Heart right ventricle (tissue), 16 donors: ENCODE measurements around the gene RITA1. TPM values are rescaled to one million over a fixed set of nuclear protein-coding genes. Genes with fewer than 3 reads are reported as not detected.

Experiments used
- ATAC-seq, 8 donors: fragments of 200-7000 bp; cut with Tn5 transposase; one replicate each; pipeline ENCODE4 v1.9.1; 2020; ENCODE audit warnings: mild to moderate bottlenecking in 8 of 8, moderate library complexity in 8 of 8, moderate number of reproducible peaks in 1 of 8
- DNase-seq, 2 donors: peaks; one replicate each; pipeline ENCODE4 v3.0.0-alpha.2; 2020
- H3K27ac ChIP-seq, 10 donors: fragments of 200-600 bp; sonication (generic) in 2 of 10; one replicate each; pipeline versions ENCODE4 v1.5.0 to v1.8.0; 2020 to 2022; ENCODE audit warnings: mild to moderate bottlenecking in 3 of 10
- H3K27me3 ChIP-seq, 7 donors: fragments of 200-600 bp; one replicate each; pipeline ENCODE4 v1.8.0; 2021 to 2022; ENCODE audit warnings: mild to moderate bottlenecking in 2 of 7
- H3K36me3 ChIP-seq, 9 donors: fragments of 200-600 bp; sonication (generic) in 1 of 9; one replicate each; pipeline versions ENCODE4 v1.5.0 to v1.8.0; 2020 to 2022; ENCODE audit warnings: mild to moderate bottlenecking in 2 of 9
- H3K4me1 ChIP-seq, 9 donors: fragments of 200-600 bp; sonication (generic) in 1 of 9; one replicate each; pipeline versions ENCODE4 v1.5.0 to v1.8.0; 2020 to 2022; ENCODE audit warnings: mild to moderate bottlenecking in 4 of 9
- H3K4me3 ChIP-seq, 10 donors: fragments of 200-600 bp; sonication (generic) in 2 of 10; one replicate each; pipeline versions ENCODE4 v1.5.0 to v1.8.0; 2020 to 2022; ENCODE audit warnings: mild to moderate bottlenecking in 7 of 10, moderate library complexity in 2 of 10
- H3K9me3 ChIP-seq, 11 donors: fragments of 200-600 bp in 10 of 11; sonication (generic) in 2 of 11; one replicate each; pipeline versions ENCODE4 v1.5.0 to v1.8.0; 2013 to 2022; ENCODE audit warnings: mild to moderate bottlenecking in 2 of 11, control low read depth in 1 of 11, moderate library complexity in 1 of 11
- WGBS, 2 donors: extraction: QIAGEN DNeasy Blood & Tissue Kit; methylation state at CpG; one replicate each; pipeline ENCODE4 v1.1.7; 2013; ENCODE audit warnings: inconsistent platforms in 1 of 2; 5-methylcytosine and 5-hydroxymethylcytosine counted together
- intact Hi-C, 10 donors: fragments of 100-400 bp; cut with DNase I; formaldehyde crosslinking; loops; one replicate each; pipeline versions ENCODE4 v1.11.1 to v1.14.2; 2022
- microRNA-seq, 2 donors: library from miRNA; unstranded; fragments of <30 nt; microRNA quantifications; one replicate each; pipeline ENCODE4 v1.2.0, GENCODE V29; 2021
- polyA plus RNA-seq, 2 donors: library from polyadenylated mRNA; stranded (reverse); fragments of 200-250 nt; gene quantifications; one replicate each; pipeline ENCODE4 v1.2.3, GENCODE V29; 2013
- total RNA-seq, 10 donors: library from RNA; stranded (reverse); fragmentation: NEBNext Ultra II Directional in 3 of 10; extraction: Animal tissue kit (Norgen Biotek cat#: 25700) in 3 of 10; gene quantifications; one replicate each; pipeline versions ENCODE4 v1.2.1 to v1.2.4, GENCODE V29; 2021 to 2023
- TF ChIP-seq, protein P1 (sequence below), 9 donors: fragments of 200-600 bp; sonication (generic) in 2 of 9; IDR thresholded peaks; one replicate each; pipeline versions ENCODE4 v1.5.0 to v1.8.0; 2021 to 2022; ENCODE audit warnings: antibody characterized with exemption in 9 of 9, mild to moderate bottlenecking in 5 of 9, moderate library complexity in 1 of 9
- donor health status: Arrhythmogenic right ventricular cardiomyopathy.
- donor health status: ischemic (EF 13 %, LVEDD 7.1; RV severe dilation, severe dysfunction).
- donor health status: healthy with polysubstance abuse.
- donor health status: DM: no; HTN: yes; CAD: no.
- donor health status: DM: no; HTN: no; CAD: no.
- donor health status: ischemic (EF 25% LVEDD 6.9; RV normal size, moderate dysfunction).
- donor health status: ischemic (EF 25% LVEDD 5.7; RV mildly dilated, moderate dysfunction).
- donor health status: healthy.
- donor health status: DM: yes; HTN: yes; CAD: no.
- donor health status: Ischemic cardiomyopathy.
- donor health status: ischemic (EF 35%, LVEDD 5.7; RV mildly dilated, moderate dysfunction).
- donor health status: nonischemic (EF 11% LVEDD 7.7; RV severe dilation, severe dysfunction).
- donor health status: DM: yes; HTN: yes; CAD: no.
- donor health status: PGD.
- donor health status: ischemic (EF 29% LVEDD 5.4; RV normal size, mild dysfunction).
- donor health status: nonischemic (EF 23%, LVEDD 6.1; RV moderate dilation, normal function).

RITA1 gene
- total and polyA plus RNA-seq, 12 donors = 8.0 to 20.8 (median 13.7) TPM

- no peak overlapping the region for H3K4me3 ChIP-seq
- WGBS, 2 donors = 35 to 49% methylated on average over 12 of the region's 12 CpGs
- H3K4me1 ChIP-seq = peaks cover 31 to 100% (median 87%) of the 10 kb centered on the region in 9 donors
- peaks cover 0 to 59% (median 12%) of the 10 kb centered on the region in 9 donors for H3K36me3 ChIP-seq
- TF ChIP-seq, protein P1, sequence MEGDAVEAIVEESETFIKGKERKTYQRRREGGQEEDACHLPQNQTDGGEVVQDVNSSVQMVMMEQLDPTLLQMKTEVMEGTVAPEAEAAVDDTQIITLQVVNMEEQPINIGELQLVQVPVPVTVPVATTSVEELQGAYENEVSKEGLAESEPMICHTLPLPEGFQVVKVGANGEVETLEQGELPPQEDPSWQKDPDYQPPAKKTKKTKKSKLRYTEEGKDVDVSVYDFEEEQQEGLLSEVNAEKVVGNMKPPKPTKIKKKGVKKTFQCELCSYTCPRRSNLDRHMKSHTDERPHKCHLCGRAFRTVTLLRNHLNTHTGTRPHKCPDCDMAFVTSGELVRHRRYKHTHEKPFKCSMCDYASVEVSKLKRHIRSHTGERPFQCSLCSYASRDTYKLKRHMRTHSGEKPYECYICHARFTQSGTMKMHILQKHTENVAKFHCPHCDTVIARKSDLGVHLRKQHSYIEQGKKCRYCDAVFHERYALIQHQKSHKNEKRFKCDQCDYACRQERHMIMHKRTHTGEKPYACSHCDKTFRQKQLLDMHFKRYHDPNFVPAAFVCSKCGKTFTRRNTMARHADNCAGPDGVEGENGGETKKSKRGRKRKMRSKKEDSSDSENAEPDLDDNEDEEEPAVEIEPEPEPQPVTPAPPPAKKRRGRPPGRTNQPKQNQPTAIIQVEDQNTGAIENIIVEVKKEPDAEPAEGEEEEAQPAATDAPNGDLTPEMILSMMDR (IDR thresholded peaks at IDR 0.05) = no peak
- ATAC-seq (peak in 6 of 8 donors; percentile 4 to 38 (median 10)), DNase-seq (peak in 1 of 2 donors; percentile 59)
- no peaks in the 10 kb centered on the region for H3K9me3 ChIP-seq
- intact Hi-C loops = loop anchor here in 1 of 10 donors (5.0 kb wide), 1 partner anchor 43 kb away; no protein-coding TSS in a partner anchor
- no peaks in the 10 kb centered on the region for H3K27me3 ChIP-seq
- peak overlapping the region; percentile 22 to 98 (median 69) for H3K27ac ChIP-seq
Observed at GRCh38 chr12:113239811-113240331, 54.4 kb downstream of the RITA1 start.

GRCh38 chr12:113240395-113240794 lies 54.9 kb downstream of the RITA1 start:
- peaks cover 31 to 98% (median 88%) of the 10 kb centered on the region in 9 donors for H3K4me1 ChIP-seq

DNA sequence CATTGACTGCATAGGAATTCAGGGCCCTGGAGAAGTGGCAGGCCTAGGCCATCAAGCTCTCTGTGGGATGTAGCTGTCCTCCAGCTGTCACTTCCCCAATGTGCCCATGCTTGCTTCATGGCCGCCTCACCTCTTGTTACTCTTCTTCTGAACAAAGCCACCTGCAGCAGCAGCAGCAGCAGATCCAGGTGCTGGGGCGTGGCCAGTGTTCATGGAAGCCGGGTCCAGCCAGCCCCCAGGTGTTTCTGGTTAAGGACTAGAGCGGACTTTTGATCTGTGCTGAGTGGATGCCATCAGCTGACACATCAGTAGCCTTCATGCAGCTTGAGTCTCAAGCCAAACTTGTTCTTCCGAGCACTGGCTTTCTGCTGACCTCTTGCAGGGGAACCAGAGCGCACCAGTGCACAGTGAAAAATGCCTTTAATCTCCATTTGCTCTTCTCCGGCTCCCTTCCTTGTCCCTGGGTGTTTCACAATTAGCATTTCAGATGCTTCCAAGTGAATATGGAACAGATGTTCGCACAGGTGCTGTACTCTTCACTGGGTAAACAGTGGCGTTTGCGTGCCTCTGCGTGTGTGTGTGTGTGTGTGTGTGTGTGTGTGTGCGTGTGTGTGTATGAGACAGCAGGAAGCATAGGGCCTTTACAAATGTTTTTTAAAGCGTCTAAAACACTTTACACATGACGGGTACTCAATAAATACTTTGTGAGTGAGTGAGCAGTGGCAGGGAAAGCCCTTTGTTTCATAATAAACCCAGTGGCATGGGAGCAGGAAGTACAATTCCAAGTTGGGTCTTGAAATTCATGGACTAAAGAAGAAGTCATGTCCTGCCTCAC lies 55.9 kb downstream of the RITA1 start:
- peak overlapping the region in 9 of 10 donors; percentile 56 to 98 (median 71) for H3K27ac ChIP-seq
- DNase-seq (no peak), ATAC-seq (peak in 1 of 8 donors; percentile 7)
- intact Hi-C loops = no loop called here
- peaks cover 34 to 99% (median 88%) of the 10 kb centered on the region in 9 donors for H3K4me1 ChIP-seq
- TF ChIP-seq, protein P1 (IDR thresholded peaks at IDR 0.05) = no peak
- H3K36me3 ChIP-seq = peaks cover 0 to 48% (median 8%) of the 10 kb centered on the region in 9 donors
- WGBS, 2 donors = 69 to 72% methylated on average over 14 of the region's 14 CpGs
- H3K4me3 ChIP-seq = no peak overlapping the region
- H3K9me3 ChIP-seq = no peaks in the 10 kb centered on the region
- no peaks in the 10 kb centered on the region for H3K27me3 ChIP-seq

More at GRCh38 chr12:113240395-113240794, 54.9 kb downstream of the RITA1 start:
- 82 to 87% methylated on average over 3 of the region's 3 CpGs for whole genome bisulfite sequencing, 2 donors
- Histone ChIP-seq H3K9me3 (no peaks in the 10 kb centered on the region), H3K36me3 (peaks cover 0 to 54% (median 12%) of the 10 kb centered on the region in 9 donors), H3K4me3 (no peak overlapping the region), H3K27ac (peak overlapping the region in 9 of 10 donors; percentile 56 to 98 (median 70)), H3K27me3 (no peaks in the 10 kb centered on the region)
- ATAC-seq = no peak
- intact Hi-C loops = no loop called here
- TF ChIP-seq, protein P1 (IDR thresholded peaks at IDR 0.05) = no peak
- DNase-seq = no peak

Small RNA genes lying within 50 kb of the gene (microRNA-seq; reads per million reads assigned to microRNA genes)
- 0 reads per million in 2 donors for gene MIR7106

Other genes starting within 250 kb of the RITA1 start
- gene OAS3, start 247.2 kb upstream of the RITA1 start, total RNA-seq = 10 to 100 TPM in 5 of 10 donors, 1 to 10 TPM in 5; 5.9 to 28.0 (median 10.5) TPM
- 1 to 10 TPM; 3.0 to 5.2 TPM for gene OAS3, start 247.2 kb upstream of the RITA1 start, polyA plus RNA-seq
- 10 to 100 TPM in 4 of 10 donors, 1 to 10 TPM in 6; 5.3 to 24.2 (median 9.4) TPM for gene OAS2, start 207.2 kb upstream of the RITA1 start, total RNA-seq
- 1 to 10 TPM; 3.3 to 6.8 TPM for gene OAS2, start 207.2 kb upstream of the RITA1 start, polyA plus RNA-seq
- gene DTX1, start 129.0 kb upstream of the RITA1 start, total RNA-seq = 1 to 10 TPM in 9 of 10 donors, under 1 TPM in 1; 0.94 to 6.4 (median 1.8) TPM
- 1 to 10 TPM; 1.0 to 1.1 TPM for gene DTX1, start 129.0 kb upstream of the RITA1 start, polyA plus RNA-seq
- not detected for gene RASAL1, start 50.0 kb upstream of the RITA1 start, total RNA-seq
- not detected for gene RASAL1, start 50.0 kb upstream of the RITA1 start, polyA plus RNA-seq
- gene CFAP73, start 36.0 kb upstream of the RITA1 start, total RNA-seq = not detected
- under 1 TPM in 1 of 2 donors, not detected in 1; 0.10 TPM for gene CFAP73, start 36.0 kb upstream of the RITA1 start, polyA plus RNA-seq
- gene DDX54, start 243 bp upstream of the RITA1 start, total RNA-seq = 10 to 100 TPM; 33.3 to 46.5 (median 37.5) TPM
- 10 to 100 TPM; 16.5 to 52.7 TPM for gene DDX54, start 243 bp upstream of the RITA1 start, polyA plus RNA-seq
- gene TPCN1, start 35.7 kb downstream of the RITA1 start, total RNA-seq = 100 to 1,000 TPM in 8 of 10 donors, 10 to 100 TPM in 2; 81.9 to 163 (median 127) TPM
- gene TPCN1, start 35.7 kb downstream of the RITA1 start, polyA plus RNA-seq = 100 to 1,000 TPM in 1 of 2 donors, 10 to 100 TPM in 1; 16.4 to 147 TPM
- gene SLC8B1, start 149.4 kb downstream of the RITA1 start, total RNA-seq = 10 to 100 TPM in 6 of 10 donors, 1 to 10 TPM in 4; 7.2 to 15.0 (median 11.9) TPM
- gene SLC8B1, start 149.4 kb downstream of the RITA1 start, polyA plus RNA-seq = 10 to 100 TPM in 1 of 2 donors, 1 to 10 TPM in 1; 8.0 to 16.9 TPM
- gene PLBD2, start 172.9 kb downstream of the RITA1 start, total RNA-seq = 10 to 100 TPM; 24.7 to 53.9 (median 36.1) TPM
- gene PLBD2, start 172.9 kb downstream of the RITA1 start, polyA plus RNA-seq = 10 to 100 TPM; 13.0 to 20.0 TPM
- gene SDS, start 218.2 kb downstream of the RITA1 start, total RNA-seq = 1 to 10 TPM in 1 of 10 donors, under 1 TPM in 3, not detected in 6; 0.18 to 1.6 (median 0.45) TPM
- gene SDS, start 218.2 kb downstream of the RITA1 start, polyA plus RNA-seq = under 1 TPM in 1 of 2 donors, not detected in 1; 0.33 TPM
- gene SDSL, start 236.7 kb downstream of the RITA1 start, total RNA-seq = 10 to 100 TPM in 7 of 10 donors, 1 to 10 TPM in 3; 4.0 to 23.4 (median 15.3) TPM
- 1 to 10 TPM; 2.0 to 3.3 TPM for gene SDSL, start 236.7 kb downstream of the RITA1 start, polyA plus RNA-seq